ENCODE results near the gene LHX3.

DNA sequence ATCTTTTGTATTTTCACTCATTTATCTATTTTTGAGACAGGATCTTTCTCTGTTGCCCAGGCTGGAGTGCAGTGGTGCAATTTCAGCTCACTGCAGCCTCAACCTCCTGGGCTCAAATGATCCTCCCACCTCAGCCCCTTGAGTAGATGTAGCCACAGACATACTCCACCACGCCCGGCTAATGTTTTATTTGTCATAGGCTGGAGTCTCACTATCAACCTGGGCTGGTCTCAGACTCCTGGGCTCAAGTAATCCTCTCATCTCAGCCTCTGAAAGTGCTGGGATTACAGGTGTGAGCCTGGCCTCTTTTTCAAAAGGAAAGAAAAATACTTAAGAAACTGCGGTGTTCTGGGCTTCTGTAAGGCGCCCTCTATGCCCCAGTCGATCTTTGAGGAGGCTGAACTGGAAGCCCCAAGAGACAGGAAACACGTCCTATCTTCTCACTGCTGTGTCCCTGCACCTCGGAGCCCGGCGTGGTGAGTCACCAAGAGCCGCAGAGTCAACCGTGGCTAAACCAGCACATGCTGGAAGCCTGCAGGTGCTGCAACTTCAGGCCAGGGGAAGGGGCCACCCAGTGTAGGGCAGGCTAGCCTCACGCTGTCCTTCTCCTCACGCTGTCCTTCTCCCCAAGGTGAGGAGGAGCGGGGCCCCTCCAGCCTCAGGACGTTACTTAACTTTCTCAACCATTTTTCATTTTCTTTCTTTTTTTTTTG, 15.2 kb upstream of the LHX3 start:
- TF ChIP-seq, protein P1, sequence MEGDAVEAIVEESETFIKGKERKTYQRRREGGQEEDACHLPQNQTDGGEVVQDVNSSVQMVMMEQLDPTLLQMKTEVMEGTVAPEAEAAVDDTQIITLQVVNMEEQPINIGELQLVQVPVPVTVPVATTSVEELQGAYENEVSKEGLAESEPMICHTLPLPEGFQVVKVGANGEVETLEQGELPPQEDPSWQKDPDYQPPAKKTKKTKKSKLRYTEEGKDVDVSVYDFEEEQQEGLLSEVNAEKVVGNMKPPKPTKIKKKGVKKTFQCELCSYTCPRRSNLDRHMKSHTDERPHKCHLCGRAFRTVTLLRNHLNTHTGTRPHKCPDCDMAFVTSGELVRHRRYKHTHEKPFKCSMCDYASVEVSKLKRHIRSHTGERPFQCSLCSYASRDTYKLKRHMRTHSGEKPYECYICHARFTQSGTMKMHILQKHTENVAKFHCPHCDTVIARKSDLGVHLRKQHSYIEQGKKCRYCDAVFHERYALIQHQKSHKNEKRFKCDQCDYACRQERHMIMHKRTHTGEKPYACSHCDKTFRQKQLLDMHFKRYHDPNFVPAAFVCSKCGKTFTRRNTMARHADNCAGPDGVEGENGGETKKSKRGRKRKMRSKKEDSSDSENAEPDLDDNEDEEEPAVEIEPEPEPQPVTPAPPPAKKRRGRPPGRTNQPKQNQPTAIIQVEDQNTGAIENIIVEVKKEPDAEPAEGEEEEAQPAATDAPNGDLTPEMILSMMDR (IDR thresholded peaks at IDR 0.05), result no peak
- no peak for TF ChIP-seq POLR2A (IDR thresholded peaks at IDR 0.05)
